ENCODE results near the gene SPOCK1. TPM values are rescaled to one million over a fixed set of nuclear protein-coding genes. Genes with fewer than 3 reads are reported as not detected.

Gene SPOCK1
- total and polyA plus RNA-seq, 12 donors: 13.7 to 70.3 (median 28.6) TPM

DNA sequence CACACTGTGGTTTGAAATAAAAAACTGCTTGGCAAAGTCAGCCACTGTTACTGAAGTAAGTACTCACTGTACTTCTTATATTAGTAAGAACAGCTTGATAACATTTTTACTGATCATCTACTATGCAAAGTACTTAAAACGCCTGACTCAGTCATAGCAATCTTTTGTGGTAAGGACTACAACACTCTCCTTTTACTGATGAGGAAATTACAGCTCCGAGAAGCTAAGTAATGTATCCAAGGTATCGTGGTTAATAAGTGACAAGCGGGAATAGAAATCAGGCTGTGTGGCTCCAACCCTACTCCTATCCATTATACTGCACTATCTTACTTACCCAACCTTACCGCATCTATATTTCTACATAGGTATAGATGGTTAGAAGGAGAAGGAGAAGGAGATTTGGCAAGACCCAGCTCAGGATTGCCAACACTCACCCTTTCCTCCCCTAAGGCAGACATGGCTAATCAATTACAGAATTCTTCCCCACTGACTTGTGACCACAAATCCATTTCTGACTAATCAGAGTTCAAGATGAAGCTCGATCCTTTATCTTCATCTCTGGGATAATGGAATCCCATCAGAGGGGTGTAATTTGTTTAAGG, 281.4 kb downstream of the SPOCK1 start:
- WGBS, 2 donors: 83 to 86% methylated on average over 6 of the region's 6 CpGs
- Histone ChIP-seq H3K4me1 (peaks cover 0 to 16% (median 0%) of the 10 kb centered on the region in 9 donors), H3K36me3 (no peaks in the 10 kb centered on the region), H3K4me3 (no peak overlapping the region), H3K27me3 (no peaks in the 10 kb centered on the region), H3K27ac (no peak overlapping the region), H3K9me3 (no peaks in the 10 kb centered on the region)
- ATAC-seq: no peak
- intact Hi-C loops (cut with DNase I): loop anchor here in 3 of 10 donors (5.0 to 10.0 kb wide), 3 partner anchors 143 to 413 kb away; no protein-coding TSS in a partner anchor
- TF ChIP-seq, protein P1, sequence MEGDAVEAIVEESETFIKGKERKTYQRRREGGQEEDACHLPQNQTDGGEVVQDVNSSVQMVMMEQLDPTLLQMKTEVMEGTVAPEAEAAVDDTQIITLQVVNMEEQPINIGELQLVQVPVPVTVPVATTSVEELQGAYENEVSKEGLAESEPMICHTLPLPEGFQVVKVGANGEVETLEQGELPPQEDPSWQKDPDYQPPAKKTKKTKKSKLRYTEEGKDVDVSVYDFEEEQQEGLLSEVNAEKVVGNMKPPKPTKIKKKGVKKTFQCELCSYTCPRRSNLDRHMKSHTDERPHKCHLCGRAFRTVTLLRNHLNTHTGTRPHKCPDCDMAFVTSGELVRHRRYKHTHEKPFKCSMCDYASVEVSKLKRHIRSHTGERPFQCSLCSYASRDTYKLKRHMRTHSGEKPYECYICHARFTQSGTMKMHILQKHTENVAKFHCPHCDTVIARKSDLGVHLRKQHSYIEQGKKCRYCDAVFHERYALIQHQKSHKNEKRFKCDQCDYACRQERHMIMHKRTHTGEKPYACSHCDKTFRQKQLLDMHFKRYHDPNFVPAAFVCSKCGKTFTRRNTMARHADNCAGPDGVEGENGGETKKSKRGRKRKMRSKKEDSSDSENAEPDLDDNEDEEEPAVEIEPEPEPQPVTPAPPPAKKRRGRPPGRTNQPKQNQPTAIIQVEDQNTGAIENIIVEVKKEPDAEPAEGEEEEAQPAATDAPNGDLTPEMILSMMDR (IDR thresholded peaks at IDR 0.05): no peak
- no peak for DNase-seq

DNA sequence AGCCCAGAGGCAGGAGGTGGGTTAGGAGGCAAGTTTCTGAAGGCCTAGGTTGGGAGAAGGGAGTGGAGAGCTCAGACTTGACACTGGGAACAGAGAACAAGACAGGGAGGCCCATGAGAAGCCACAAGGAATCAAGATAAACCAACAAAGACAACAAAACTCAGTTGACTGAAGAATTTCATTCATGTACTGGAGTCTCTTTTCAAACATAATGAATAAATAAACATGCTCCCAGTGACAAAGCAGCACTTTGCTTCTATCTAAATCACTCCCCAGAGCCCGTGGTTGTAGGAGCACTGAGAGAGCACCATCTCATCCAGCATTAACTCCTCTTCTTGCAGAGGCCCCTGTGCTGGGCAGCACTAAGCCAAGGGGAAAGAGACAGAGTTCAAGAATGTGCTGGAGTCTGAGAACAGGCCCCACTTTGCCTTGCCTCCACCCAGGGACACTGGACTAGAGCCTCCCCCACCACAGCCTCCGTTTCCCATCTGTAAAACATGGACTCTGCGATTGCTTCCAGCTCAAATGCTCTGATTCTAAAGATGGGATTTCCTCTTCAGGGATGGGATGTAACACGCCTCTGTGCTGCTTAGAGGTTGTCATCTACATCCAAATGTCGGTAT, 282.0 kb downstream of the SPOCK1 start:
- 85% methylated on average over 5 of the region's 5 CpGs for WGBS, 2 donors
- intact Hi-C loops (cut with DNase I): loop anchor here in 3 of 10 donors (5.0 to 10.0 kb wide), 3 partner anchors 142 to 412 kb away; no protein-coding TSS in a partner anchor

DNA sequence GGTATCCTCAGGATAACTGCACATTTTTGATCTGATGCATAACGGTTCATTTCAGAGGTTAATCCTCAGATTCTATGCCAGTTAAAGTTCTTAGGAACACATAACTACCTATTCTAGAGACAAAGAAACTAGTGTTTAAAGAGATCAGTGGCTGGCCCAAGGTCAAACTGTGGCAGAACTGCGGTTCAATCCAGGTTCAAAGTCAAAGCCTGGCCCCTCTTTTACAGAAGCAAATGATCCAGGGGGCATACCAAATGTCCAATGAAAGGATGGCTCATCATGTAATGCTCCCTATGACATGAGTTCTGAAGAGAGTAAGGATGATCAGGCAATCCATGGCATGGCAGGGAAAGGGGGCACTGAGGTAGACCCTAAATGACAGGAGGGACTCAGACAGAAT, 283.3 kb downstream of the SPOCK1 start:
- intact Hi-C loops (cut with DNase I): loop anchor here in 3 of 10 donors (5.0 to 10.0 kb wide), 3 partner anchors 141 to 411 kb away; no protein-coding TSS in a partner anchor
- no peak overlapping the region for H3K4me3 ChIP-seq
- no peaks in the 10 kb centered on the region for H3K9me3 ChIP-seq
- no peaks in the 10 kb centered on the region for H3K27me3 ChIP-seq
- 81 to 87% methylated on average over 2 of the region's 2 CpGs for WGBS, 2 donors
- H3K36me3 ChIP-seq: no peaks in the 10 kb centered on the region
- ATAC-seq: no peak
- DNase-seq: no peak
- peaks cover 0 to 16% (median 0%) of the 10 kb centered on the region in 9 donors for H3K4me1 ChIP-seq
- no peak overlapping the region for H3K27ac ChIP-seq
- TF ChIP-seq, protein P1 (IDR thresholded peaks at IDR 0.05): no peak

More for the DNA sequence above, 282.0 kb downstream of the SPOCK1 start:
- Histone ChIP-seq H3K4me3 (no peak overlapping the region), H3K9me3 (no peaks in the 10 kb centered on the region), H3K4me1 (peaks cover 0 to 16% (median 0%) of the 10 kb centered on the region in 9 donors), H3K27ac (no peak overlapping the region), H3K27me3 (no peaks in the 10 kb centered on the region), H3K36me3 (no peaks in the 10 kb centered on the region)
- no peak for ATAC-seq
- no peak for DNase-seq
- TF ChIP-seq, protein P1 (IDR thresholded peaks at IDR 0.05): no peak

DNA sequence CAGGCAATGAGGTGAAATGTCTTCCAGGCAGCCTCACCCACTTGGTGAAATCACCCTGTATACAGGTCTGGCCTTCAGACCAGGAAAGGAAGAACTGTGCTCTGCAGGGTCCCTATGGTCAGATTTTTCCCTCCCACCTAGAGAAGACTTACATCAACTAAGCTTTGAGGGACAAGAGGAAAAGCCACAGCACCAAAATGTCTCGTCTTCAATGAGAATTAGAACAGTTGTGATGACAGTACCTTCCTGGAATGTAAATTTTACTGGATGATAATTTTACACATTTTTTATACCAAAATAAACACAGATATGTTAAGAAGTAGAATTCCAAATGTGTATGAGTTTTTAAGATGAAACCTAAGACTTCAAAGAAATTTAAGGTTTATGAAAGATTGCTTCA, 283.9 kb downstream of the SPOCK1 start:
- Histone ChIP-seq H3K4me3 (no peak overlapping the region), H3K27ac (no peak overlapping the region), H3K4me1 (peaks cover 0 to 16% (median 0%) of the 10 kb centered on the region in 9 donors), H3K36me3 (no peaks in the 10 kb centered on the region), H3K9me3 (no peaks in the 10 kb centered on the region), H3K27me3 (no peaks in the 10 kb centered on the region)
- TF ChIP-seq, protein P1 (IDR thresholded peaks at IDR 0.05): no peak
- ATAC-seq (no peak), DNase-seq (no peak)
- 70 to 74% methylated on average over 1 of the region's 1 CpG for whole genome bisulfite sequencing, 2 donors
- intact Hi-C loops (cut with DNase I): loop anchor here in 3 of 10 donors (5.0 to 10.0 kb wide), 3 partner anchors 140 to 410 kb away; no protein-coding TSS in a partner anchor
